GM19239 (cell line): ENCODE results near the gene CEND1.
"Not testable (repeated sequence)": the region's sequence is repeated elsewhere in the genome, so short reads cannot be mapped to it uniquely, and the experiment has no call there.

Source experiments
- DNase-seq: peaks from one replicate; pipeline ENCODE4 v3.0.0; 2011; ENCODE audit warnings: low spot score; ENCODE audit not compliant: insufficient read length
- FAIRE-seq: peaks from 2 replicates; lab custom pipeline; 2011; peaks lifted over from hg19 to GRCh38; lab: Jason Lieb, UNC

Gene CEND1

GRCh38 chr11:742571-743201 lies 47.2 kb downstream of the CEND1 start:
- DNase-seq (no peak), FAIRE-seq (no peak)

DNA sequence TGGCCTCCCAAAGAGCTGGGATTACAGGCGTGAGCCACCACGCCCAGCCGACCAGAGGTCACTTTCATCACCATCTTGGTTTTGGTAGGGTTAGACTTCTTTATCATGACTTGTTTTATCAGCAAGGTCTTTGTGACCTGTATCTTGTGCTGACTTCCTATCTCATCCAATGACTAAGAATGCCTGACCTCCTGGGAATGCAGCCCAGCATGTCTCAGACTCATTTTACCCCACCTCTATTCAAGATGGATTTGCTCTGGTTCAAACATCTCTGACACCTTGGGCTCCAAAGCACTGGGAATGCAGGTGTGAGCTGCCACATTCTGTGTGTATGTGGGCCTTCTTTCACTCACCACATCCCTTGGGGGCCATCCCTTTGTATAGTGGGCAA lies 47.7 kb downstream of the CEND1 start:
- DNase-seq, result no peak
- FAIRE-seq, result no peak

- not testable (repeated sequence) for FAIRE-seq, DNase-seq
These were observed 52.0 kb downstream of the CEND1 start for GRCh38 chr11:737899-738298.

GRCh38 chr11:737366-737765 lies 52.5 kb downstream of the CEND1 start:
- no peak for FAIRE-seq
- no peak for DNase-seq
